HEK293T (cell line): ENCODE results near the gene CTNNBL1.

Experiments used
- ARNT ChIP-seq: fragments of 450-650 bp; IDR thresholded peaks from 2 replicates; pipeline ENCODE4 v1.6.1; 2017; ENCODE audit warnings: mild to moderate bottlenecking
- CTBP1 ChIP-seq: fragments of 450-650 bp; IDR thresholded peaks from 2 replicates; pipeline ENCODE4 v1.6.1; 2016; ENCODE audit warnings: borderline replicate concordance
- ELF4 ChIP-seq: fragments of 450-650 bp; IDR thresholded peaks from 2 replicates; pipeline ENCODE4 v1.6.1; 2017; ENCODE audit warnings: antibody characterized with exemption
- FOXK2 ChIP-seq: fragments of 450-650 bp; IDR thresholded peaks from 2 replicates; pipeline ENCODE4 v1.6.1; 2016; ENCODE audit warnings: mild to moderate bottlenecking
- FOXM1 ChIP-seq: fragments of 450-650 bp; IDR thresholded peaks from 2 replicates; pipeline ENCODE4 v1.6.1; 2017; ENCODE audit warnings: mild to moderate bottlenecking, borderline replicate concordance
- HDGF ChIP-seq: fragments of 450-650 bp; IDR thresholded peaks from 2 replicates; pipeline ENCODE4 v1.6.1; 2017; ENCODE audit warnings: antibody characterized with exemption, borderline replicate concordance
- LEF1 ChIP-seq: fragments of 450-650 bp; IDR thresholded peaks from 2 replicates; pipeline ENCODE4 v1.6.1; 2017; ENCODE audit warnings: mild to moderate bottlenecking, borderline replicate concordance
- NFRKB ChIP-seq: fragments of 450-650 bp; IDR thresholded peaks from 2 replicates; pipeline ENCODE4 v1.6.1; 2016; ENCODE audit warnings: mild to moderate bottlenecking, moderate library complexity
- SUZ12 ChIP-seq: fragments of 450-650 bp; IDR thresholded peaks from 2 replicates; pipeline ENCODE4 v1.6.1; 2016; ENCODE audit warnings: mild to moderate bottlenecking
- TARDBP ChIP-seq: fragments of 450-650 bp; IDR thresholded peaks from 2 replicates; pipeline ENCODE4 v1.6.1; 2016

DNA sequence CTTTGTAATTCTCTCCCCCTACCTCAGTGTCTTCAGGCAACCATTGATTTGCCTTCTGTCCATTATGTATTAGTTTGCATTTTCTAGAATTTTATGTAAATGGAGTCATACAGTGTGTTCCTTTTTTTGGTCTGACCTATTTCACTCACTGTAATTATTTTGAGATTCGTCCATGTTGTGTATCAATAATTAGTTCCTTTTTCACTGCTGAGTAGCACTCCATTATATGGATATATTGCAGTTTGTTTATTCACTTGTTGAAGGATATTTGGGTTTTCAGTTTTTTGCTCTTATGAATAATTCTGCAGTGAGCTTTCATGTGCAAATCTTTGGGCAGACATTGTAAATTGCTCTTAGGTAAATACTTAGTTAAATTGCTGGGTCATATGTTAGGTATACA lies 97.1 kb downstream of the CTNNBL1 start:
- TF ChIP-seq HDGF (no peak), TARDBP (no peak), NFRKB (no peak), FOXK2 (no peak), CTBP1 (no peak), SUZ12 (no peak), FOXM1 (no peak), ARNT (no peak), LEF1 (no peak), ELF4 (no peak)
